Keratinocyte (primary cell): ENCODE data around the gene TSPYL2. TPM values are rescaled to one million over a fixed set of nuclear protein-coding genes. Genes with fewer than 3 reads are reported as not detected.

ENCODE experiments used
- DNase-seq: peaks from one replicate; pipeline ENCODE4 v3.0.0-alpha.2; 2011; ENCODE audit warnings: low read depth, missing footprints, low spot score
- FAIRE-seq: peaks from 2 replicates; lab custom pipeline; 2011; peaks lifted over from hg19 to GRCh38; lab: Jason Lieb, UNC
- H2AFZ ChIP-seq: 2 replicates; pipeline ENCODE4 v1.6.0; 2012; ENCODE audit warnings: low read length, control low read depth, inconsistent platforms; ENCODE audit not compliant: control insufficient read depth
- H3K27ac ChIP-seq: 2 replicates; pipeline ENCODE4 v1.5.1; 2011; ENCODE audit warnings: low read length; ENCODE audit not compliant: control insufficient read depth, insufficient read depth
- H3K27me3 ChIP-seq: 3 replicates; pipeline ENCODE4 v1.6.0; 2011; ENCODE audit warnings: low read length; ENCODE audit not compliant: control insufficient read depth, insufficient read depth; ENCODE audit errors: extremely low read depth
- H3K36me3 ChIP-seq, 2 experiments: 2 replicates in 1 of 2; 3 replicates in 1 of 2; pipeline ENCODE4 v1.5.1; 2011; ENCODE audit warnings: low read length in 2 of 2, mild to moderate bottlenecking in 1 of 2; ENCODE audit not compliant: control insufficient read depth in 2 of 2, insufficient read depth in 2 of 2; ENCODE audit errors: extremely low read depth in 1 of 2
- H3K4me1 ChIP-seq: 3 replicates; pipeline ENCODE4 v1.5.1; 2011; ENCODE audit warnings: low read length; ENCODE audit not compliant: control insufficient read depth, insufficient read depth; ENCODE audit errors: extremely low read depth
- H3K4me2 ChIP-seq: 3 replicates; pipeline ENCODE4 v1.6.0; 2011; ENCODE audit warnings: low read depth, low read length; ENCODE audit not compliant: control insufficient read depth, insufficient read depth; ENCODE audit errors: extremely low read depth
- H3K4me3 ChIP-seq, 3 experiments: fragments of 200-600 bp in 1 of 3; sonication (generic) in 1 of 3; 2 replicates in 2 of 3; 3 replicates in 1 of 3; pipeline ENCODE4 v1.5.1; 2011 to 2016; ENCODE audit warnings: low read length in 3 of 3, mild to moderate bottlenecking in 3 of 3, control low read depth in 2 of 3, inconsistent platforms in 1 of 3, low read depth in 1 of 3, mixed read lengths in 1 of 3, mixed run types in 1 of 3, moderate library complexity in 1 of 3; ENCODE audit not compliant: control insufficient read depth in 2 of 3, insufficient read depth in 2 of 3; ENCODE audit errors: extremely low read depth in 1 of 3
- H3K79me2 ChIP-seq: 2 replicates; pipeline ENCODE4 v1.6.0; 2012; ENCODE audit warnings: low read length; ENCODE audit not compliant: control insufficient read depth, insufficient read depth
- H3K9ac ChIP-seq: 3 replicates; pipeline ENCODE4 v1.6.0; 2011; ENCODE audit warnings: low read length; ENCODE audit not compliant: control insufficient read depth, insufficient read depth; ENCODE audit errors: extremely low read depth
- H3K9me1 ChIP-seq: 3 replicates; pipeline ENCODE4 v1.6.0; 2011; ENCODE audit warnings: low read length; ENCODE audit not compliant: control insufficient read depth, insufficient read depth; ENCODE audit errors: extremely low read depth
- H3K9me3 ChIP-seq: 2 replicates; pipeline ENCODE4 v1.5.1; 2012; ENCODE audit warnings: low read depth, low read length; ENCODE audit not compliant: control insufficient read depth
- H4K20me1 ChIP-seq: 3 replicates; pipeline ENCODE4 v1.6.0; 2011; ENCODE audit warnings: low read length; ENCODE audit not compliant: control insufficient read depth, insufficient read depth; ENCODE audit errors: extremely low read depth
- EZH2 ChIP-seq: IDR thresholded peaks from one replicate; pipeline ENCODE4 v1.6.1; 2012; ENCODE audit warnings: inconsistent platforms, mild to moderate bottlenecking, low read length, moderate library complexity
- dilution Hi-C: fragments of 300-500 bp; cut with MboI; formaldehyde crosslinking; loops from one replicate; pipeline ENCODE4 v1.7.0; 2020; ENCODE audit warnings: low sequenced_read_pairs; ENCODE audit not compliant: extremely low pct_ligation_motif_present
- polyA plus RNA-seq, 5 experiments: library from polyadenylated mRNA; depleted of rRNA in 3 of 5; stranded (reverse) in 3 of 5; stranded (forward) in 1 of 5; unstranded in 1 of 5; fragments of >200 nt; gene quantifications; 1 replicate in 1 of 5; 2 replicates in 3 of 5; 3 replicates in 1 of 5; pipeline versions ENCODE4 v1.2.1 to v1.2.3, GENCODE V29; 2011 to 2012; ENCODE audit warnings: missing spikeins in 2 of 5, low read depth in 1 of 5, low replicate concordance in 1 of 5
- TF ChIP-seq, protein P1 (sequence below), 3 experiments: IDR thresholded peaks in 1 of 3; conservative IDR thresholded peaks in 1 of 3; optimal IDR thresholded peaks in 1 of 3; 2 replicates in 2 of 3; 3 replicates in 1 of 3; pipeline versions ENCODE3 to v1.5.1; 2011; ENCODE audit warnings: low read length in 3 of 3, mild to moderate bottlenecking in 3 of 3, moderate library complexity in 2 of 3, control low read depth in 1 of 3, inconsistent platforms in 1 of 3; ENCODE audit not compliant: insufficient read depth in 2 of 3; ENCODE audit errors: extremely low read depth in 1 of 3

TSPYL2 gene
- polyA plus RNA-seq, 1 donor (not counting 4 experiments of a cell fraction or from before 2014, with no cell fraction given), result 17.9 TPM

DNA sequence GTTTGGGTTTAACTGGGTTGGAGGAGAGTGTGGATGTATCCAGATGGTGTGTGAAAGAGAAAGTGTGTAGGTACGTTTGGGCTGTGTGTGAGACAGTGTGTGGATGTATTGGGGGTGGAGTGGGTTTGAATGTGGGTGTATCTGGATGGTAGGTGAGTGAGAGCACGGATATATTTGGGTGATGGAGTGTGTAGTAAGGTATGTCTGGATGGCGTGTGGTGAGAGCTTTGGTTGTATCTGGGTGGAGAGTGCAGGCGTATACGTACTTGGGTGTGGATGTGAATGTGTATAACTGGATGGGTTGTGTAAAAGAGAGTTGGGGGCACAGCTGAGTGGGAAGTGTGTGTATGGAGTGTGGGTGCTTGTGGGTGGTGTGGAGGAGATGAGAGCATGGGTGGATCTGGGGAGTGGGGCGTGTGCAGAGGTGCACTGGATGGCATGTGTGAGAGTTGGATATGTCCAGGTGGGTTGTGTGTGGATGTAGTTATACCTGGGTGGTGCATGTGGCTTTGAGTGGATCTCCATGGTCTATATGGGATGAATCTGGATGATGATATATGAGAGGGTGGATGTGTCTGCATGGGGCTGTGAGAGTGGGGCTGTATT, 26.8 kb upstream of the TSPYL2 start:
- no peak overlapping the region for H2AFZ ChIP-seq
- no peaks in the 10 kb centered on the region for H4K20me1 ChIP-seq
- DNase-seq, result no peak
- H3K27me3 ChIP-seq, result no peaks in the 10 kb centered on the region
- no peak overlapping the region for H3K4me3 ChIP-seq
- no peaks in the 10 kb centered on the region for H3K79me2 ChIP-seq
- H3K36me3 ChIP-seq, result no peaks in the 10 kb centered on the region
- dilution Hi-C loops, result no loop called here
- no peak overlapping the region for H3K4me2 ChIP-seq
- H3K9ac ChIP-seq, result no peak overlapping the region
- TF ChIP-seq, protein P1, sequence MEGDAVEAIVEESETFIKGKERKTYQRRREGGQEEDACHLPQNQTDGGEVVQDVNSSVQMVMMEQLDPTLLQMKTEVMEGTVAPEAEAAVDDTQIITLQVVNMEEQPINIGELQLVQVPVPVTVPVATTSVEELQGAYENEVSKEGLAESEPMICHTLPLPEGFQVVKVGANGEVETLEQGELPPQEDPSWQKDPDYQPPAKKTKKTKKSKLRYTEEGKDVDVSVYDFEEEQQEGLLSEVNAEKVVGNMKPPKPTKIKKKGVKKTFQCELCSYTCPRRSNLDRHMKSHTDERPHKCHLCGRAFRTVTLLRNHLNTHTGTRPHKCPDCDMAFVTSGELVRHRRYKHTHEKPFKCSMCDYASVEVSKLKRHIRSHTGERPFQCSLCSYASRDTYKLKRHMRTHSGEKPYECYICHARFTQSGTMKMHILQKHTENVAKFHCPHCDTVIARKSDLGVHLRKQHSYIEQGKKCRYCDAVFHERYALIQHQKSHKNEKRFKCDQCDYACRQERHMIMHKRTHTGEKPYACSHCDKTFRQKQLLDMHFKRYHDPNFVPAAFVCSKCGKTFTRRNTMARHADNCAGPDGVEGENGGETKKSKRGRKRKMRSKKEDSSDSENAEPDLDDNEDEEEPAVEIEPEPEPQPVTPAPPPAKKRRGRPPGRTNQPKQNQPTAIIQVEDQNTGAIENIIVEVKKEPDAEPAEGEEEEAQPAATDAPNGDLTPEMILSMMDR (optimal IDR thresholded peaks at IDR 0.05 in 1 of 3, IDR thresholded peaks at IDR 0.05 in 1 of 3, conservative IDR thresholded peaks at IDR 0.05 in 1 of 3; ENCODE audit: extremely low read depth in 1 of 3, insufficient read depth in 2 of 3, low read length in 3 of 3), result no peak
- TF ChIP-seq EZH2, result no peak
- H3K9me3 ChIP-seq, result no peaks in the 10 kb centered on the region
- FAIRE-seq, result no peak
- no peaks in the 10 kb centered on the region for H3K9me1 ChIP-seq
- no peak overlapping the region for H3K27ac ChIP-seq
- H3K4me1 ChIP-seq, result peaks cover 11% of the 10 kb centered on the region

DNA sequence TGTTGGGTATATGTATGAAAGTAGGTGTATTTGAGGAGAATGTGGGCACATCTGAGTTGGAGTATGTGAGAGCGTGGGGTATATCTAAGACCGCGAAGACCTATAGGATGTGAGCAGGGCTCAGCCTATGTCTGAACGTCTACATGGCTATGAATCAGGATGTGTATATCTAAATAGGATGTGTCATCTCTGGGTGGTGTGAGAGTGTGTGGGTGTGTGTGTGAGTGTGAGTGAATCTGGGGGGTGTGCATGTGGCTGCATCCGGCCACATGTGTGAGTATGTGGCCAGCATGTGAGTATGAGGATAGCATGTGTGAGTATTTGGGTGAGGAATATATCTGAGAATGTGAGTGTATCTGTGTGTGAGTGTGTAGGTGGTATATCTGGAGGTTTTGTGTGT, 25.9 kb upstream of the TSPYL2 start:
- Histone ChIP-seq H3K4me2 (no peak overlapping the region), H3K36me3 (no peaks in the 10 kb centered on the region), H3K79me2 (no peaks in the 10 kb centered on the region), H3K4me3 (no peak overlapping the region), H3K9me1 (no peaks in the 10 kb centered on the region), H3K27me3 (no peaks in the 10 kb centered on the region), H3K27ac (no peak overlapping the region), H3K9ac (no peak overlapping the region), H4K20me1 (no peaks in the 10 kb centered on the region), H3K4me1 (peaks cover 11% of the 10 kb centered on the region), H2AFZ (no peak overlapping the region), H3K9me3 (no peaks in the 10 kb centered on the region)
- dilution Hi-C loops, result no loop called here
- TF ChIP-seq, protein P1 (optimal IDR thresholded peaks at IDR 0.05 in 1 of 3, IDR thresholded peaks at IDR 0.05 in 1 of 3, conservative IDR thresholded peaks at IDR 0.05 in 1 of 3; ENCODE audit: extremely low read depth in 1 of 3, insufficient read depth in 2 of 3, low read length in 3 of 3), result no peak
- TF ChIP-seq EZH2, result no peak
- DNase-seq (peak; percentile 44), FAIRE-seq (no peak)
